Activated T-cell treated with anti-CD3 and anti-CD28 coated beads, Interleukin-2, amount 50 U/mL, for 4 hours (primary cell): ENCODE results near the gene TMEM271. TPM values are rescaled to one million over a fixed set of nuclear protein-coding genes. Genes with fewer than 3 reads are reported as not detected.

Experiments
- ATAC-seq, 2 donors: fragments of 200-7000 bp; cut with Tn5 transposase; one replicate each; pipeline ENCODE4 v1.10.0; 2021
- DNase-seq: peaks from one replicate; pipeline ENCODE4 v3.0.0-alpha.2; 2020
- H3K27me3 Mint-ChIP-seq: one replicate; pipeline ENCODE4 v1.8.0; 2021; ENCODE audit warnings: low read depth, mixed read lengths
- H3K36me3 Mint-ChIP-seq: one replicate; pipeline ENCODE4 v1.8.0; 2022; ENCODE audit warnings: mixed read lengths; ENCODE audit not compliant: insufficient read depth
- H3K4me1 Mint-ChIP-seq: one replicate; pipeline ENCODE4 v1.8.0; 2021; ENCODE audit warnings: low read depth, mixed read lengths
- H3K4me3 Mint-ChIP-seq: one replicate; pipeline ENCODE4 v1.8.0; 2021; ENCODE audit warnings: mild to moderate bottlenecking, moderate library complexity, mixed read lengths
- H3K9me3 Mint-ChIP-seq: one replicate; pipeline ENCODE4 v1.8.0; 2021; ENCODE audit warnings: mixed read lengths
- total RNA-seq, 3 donors: library from RNA; stranded (reverse); gene quantifications; one replicate each; pipeline ENCODE4 v1.2.1, GENCODE V29; 2021

The TMEM271 gene
- total RNA-seq, 3 donors from 2014 or later = not detected

DNA sequence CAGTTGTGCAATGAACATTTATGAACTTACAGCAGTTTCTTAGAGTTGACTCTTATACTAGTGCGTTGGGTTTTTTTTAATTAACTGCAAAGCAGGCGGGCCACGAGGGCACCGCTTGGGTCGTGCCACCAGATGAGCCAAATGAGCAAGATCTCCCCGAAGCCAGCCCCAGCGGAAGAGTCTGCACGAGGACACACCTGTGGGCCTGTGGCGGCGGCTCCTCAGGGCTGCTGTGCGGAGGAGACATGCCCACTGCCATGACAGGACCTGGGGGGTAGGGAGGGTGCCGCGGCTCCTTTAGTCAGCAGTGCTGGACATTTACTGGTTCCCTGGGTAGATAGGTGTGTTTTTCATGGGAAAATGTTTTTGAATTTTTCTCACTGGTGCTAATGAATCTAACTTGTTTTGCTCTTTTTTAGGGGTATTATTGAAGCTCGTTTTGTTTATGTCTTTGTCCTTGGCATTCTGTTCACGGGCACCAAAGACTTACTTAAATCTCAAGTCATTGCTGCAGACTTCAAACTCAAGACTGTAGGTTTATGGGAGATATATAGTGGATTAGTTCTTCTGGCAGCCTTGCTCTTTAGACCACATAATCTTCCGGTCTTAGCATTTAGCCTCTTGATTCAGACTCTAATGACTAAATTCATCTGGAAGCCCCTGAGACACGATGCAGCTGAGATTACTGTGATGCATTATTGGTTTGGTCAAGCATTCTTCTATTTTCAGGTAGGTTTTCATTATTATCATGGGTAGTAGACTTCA is 45.9 kb downstream of the TMEM271 start:
- Mint-ChIP-seq H3K4me3 (no peak overlapping the region), H3K36me3 (peaks cover 58% of the 10 kb centered on the region), H3K4me1 (no peaks in the 10 kb centered on the region), H3K27me3 (no peaks in the 10 kb centered on the region), H3K9me3 (no peaks in the 10 kb centered on the region)
- ATAC-seq (no peak), DNase-seq (no peak)

DNA sequence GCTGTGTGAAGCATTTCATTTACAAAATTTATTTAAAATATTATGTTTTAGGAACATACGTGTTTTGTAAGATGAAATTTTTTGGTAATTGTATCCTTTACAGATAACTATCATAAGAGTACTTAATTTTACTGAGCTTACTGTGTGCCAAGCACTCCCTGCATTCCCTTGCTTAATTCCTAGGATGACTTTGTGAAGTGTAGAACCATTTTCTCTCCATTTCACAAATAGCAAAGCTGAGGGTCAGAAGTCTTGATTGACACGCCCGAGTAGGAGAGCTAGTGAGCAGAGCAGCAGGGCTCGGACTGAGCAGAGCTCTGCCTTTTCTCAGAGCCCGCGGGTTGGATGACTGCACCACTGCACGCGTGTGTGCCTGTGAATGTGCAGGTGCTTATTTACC is 46.5 kb downstream of the TMEM271 start:
- H3K4me1 Mint-ChIP-seq = no peaks in the 10 kb centered on the region
- H3K4me3 Mint-ChIP-seq = no peak overlapping the region
- H3K9me3 Mint-ChIP-seq = no peaks in the 10 kb centered on the region
- H3K36me3 Mint-ChIP-seq = peaks cover 58% of the 10 kb centered on the region
- ATAC-seq (no peak), DNase-seq (no peak)
- no peaks in the 10 kb centered on the region for H3K27me3 Mint-ChIP-seq

DNA sequence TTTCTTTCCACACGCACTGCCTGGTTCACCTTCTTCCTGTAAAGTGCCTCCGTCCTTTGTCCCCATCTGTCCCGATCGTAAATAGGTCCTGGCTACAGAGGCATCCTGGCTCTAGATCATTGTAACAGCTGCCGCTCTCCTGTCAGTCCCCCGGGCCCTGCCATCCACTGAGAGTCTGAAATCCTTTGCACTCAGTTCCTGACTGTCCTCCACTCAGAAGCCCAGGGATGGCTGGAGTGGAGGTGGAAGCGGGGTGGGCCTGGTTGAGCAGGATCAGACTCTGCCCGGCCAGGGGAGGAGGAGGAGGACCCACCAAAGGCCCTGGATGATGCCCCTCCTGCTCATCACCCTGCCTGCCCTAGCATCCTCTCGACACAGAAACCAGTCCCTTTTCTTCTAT is 47.3 kb downstream of the TMEM271 start:
- H3K27me3 Mint-ChIP-seq = no peaks in the 10 kb centered on the region
- H3K9me3 Mint-ChIP-seq = no peaks in the 10 kb centered on the region
- DNase-seq (no peak), ATAC-seq (no peak)
- H3K4me3 Mint-ChIP-seq = no peak overlapping the region
- no peaks in the 10 kb centered on the region for H3K4me1 Mint-ChIP-seq
- peaks cover 62% of the 10 kb centered on the region for H3K36me3 Mint-ChIP-seq

DNA sequence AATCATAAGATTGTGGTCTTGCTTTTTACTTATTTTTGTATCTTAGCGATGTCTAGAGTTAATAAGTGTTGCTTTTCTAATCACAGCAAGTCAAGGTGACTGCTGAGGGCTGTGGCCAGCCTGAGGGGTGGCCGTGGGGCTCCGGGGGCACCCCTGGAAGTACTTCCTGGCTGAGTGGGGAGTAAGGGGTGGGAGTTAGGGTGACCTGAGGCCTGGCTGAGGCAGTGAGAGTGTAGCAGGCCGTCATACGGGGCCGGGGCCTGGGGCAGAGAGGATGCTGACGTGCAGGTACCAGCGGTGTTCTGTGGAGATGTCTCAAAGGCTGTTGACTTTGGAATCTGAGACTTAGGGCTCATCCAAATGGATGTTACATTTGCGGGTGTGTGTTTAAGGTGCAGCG is 47.8 kb downstream of the TMEM271 start:
- no peaks in the 10 kb centered on the region for H3K4me1 Mint-ChIP-seq
- DNase-seq (no peak), ATAC-seq (no peak)
- H3K4me3 Mint-ChIP-seq = no peak overlapping the region
- peaks cover 65% of the 10 kb centered on the region for H3K36me3 Mint-ChIP-seq
- no peaks in the 10 kb centered on the region for H3K9me3 Mint-ChIP-seq
- H3K27me3 Mint-ChIP-seq = no peaks in the 10 kb centered on the region

DNA sequence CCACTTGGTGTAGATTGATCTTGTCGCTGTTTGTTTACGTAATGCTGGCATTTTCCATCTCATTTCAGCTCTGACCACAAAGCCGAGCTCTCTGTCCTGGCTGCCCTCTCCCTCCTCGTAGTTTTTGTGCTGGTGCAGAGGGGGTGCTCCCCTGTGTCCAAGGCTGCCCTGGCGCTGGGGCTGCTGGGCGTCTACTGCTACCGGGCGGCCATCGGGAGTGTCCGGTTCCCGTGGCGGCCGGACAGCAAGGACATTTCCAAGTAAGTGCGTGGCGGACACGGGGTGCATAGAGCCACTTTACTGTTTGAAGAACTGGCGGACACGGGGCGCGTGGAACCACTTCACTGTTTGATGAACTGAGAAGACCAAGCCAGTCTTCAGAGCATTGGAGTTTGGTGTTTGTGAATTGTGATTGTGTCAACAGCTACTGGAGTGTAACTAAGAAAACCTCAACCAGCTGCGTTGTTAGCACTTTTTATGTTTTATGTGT is 49.1 kb downstream of the TMEM271 start:
- DNase-seq = no peak
- no peaks in the 10 kb centered on the region for H3K4me1 Mint-ChIP-seq
- no peak for ATAC-seq
- H3K27me3 Mint-ChIP-seq = no peaks in the 10 kb centered on the region
- H3K9me3 Mint-ChIP-seq = no peaks in the 10 kb centered on the region
- peaks cover 67% of the 10 kb centered on the region for H3K36me3 Mint-ChIP-seq
- no peak overlapping the region for H3K4me3 Mint-ChIP-seq

DNA sequence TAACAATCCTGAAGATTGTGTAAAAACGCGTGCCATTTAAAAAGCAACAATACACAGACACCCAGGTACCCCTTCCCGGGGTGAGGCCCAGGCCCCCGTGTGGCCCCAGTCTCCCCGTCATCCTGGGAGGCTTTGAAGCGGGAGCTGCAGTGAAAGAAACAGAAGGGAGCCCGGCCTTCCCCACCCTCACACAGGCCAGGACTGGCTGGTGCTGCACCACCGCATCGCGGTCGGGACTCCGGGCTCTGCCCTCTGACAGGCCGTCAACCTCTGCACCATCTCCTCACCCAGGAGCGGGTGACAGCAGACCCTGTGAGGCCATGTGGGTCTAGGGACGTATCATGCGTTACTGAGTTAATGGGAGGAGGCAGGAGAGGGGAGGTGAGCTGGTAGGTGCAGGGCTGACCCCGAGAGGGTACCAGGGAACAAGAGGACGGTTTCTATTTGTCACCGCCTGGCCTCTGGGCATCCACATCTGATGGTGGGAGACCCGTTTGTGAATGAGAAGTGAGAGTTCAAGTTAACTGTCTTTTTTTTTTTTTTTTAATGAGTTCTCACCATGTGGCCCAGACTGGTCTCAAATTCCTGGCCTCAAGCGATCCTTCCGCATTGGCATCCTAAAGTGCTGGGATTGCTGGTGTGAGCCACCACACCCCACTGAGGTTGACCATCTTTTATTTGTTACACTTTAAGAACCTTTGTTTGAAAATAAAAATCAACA is 49.7 kb downstream of the TMEM271 start:
- no peak for DNase-seq
- ATAC-seq = no peak
- no peaks in the 10 kb centered on the region for H3K4me1 Mint-ChIP-seq
- H3K27me3 Mint-ChIP-seq = no peaks in the 10 kb centered on the region
- H3K36me3 Mint-ChIP-seq = peaks cover 69% of the 10 kb centered on the region
- H3K4me3 Mint-ChIP-seq = no peak overlapping the region
- no peaks in the 10 kb centered on the region for H3K9me3 Mint-ChIP-seq

DNA sequence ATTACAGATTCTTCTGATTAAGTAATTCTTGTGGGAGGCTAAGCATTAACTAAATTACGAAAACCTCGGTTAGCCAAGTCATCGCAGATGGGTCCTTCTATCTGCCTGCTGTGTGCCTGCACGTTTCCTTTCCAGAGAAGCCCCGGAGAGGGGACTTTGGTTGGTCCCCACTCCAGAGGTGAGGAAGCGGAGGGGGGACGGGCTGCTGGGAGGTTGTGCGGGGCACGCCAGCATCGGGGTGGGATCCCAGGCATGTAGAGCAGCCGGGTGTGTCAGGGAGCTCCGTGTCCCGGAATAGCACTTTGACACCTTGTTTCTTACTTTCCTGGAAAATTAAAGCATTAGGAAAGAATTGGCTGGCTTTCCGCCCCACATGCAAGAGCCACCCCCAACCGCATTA is 50.4 kb downstream of the TMEM271 start:
- ATAC-seq (no peak), DNase-seq (no peak)
- Mint-ChIP-seq H3K9me3 (no peaks in the 10 kb centered on the region), H3K36me3 (peaks cover 68% of the 10 kb centered on the region), H3K4me3 (no peak overlapping the region), H3K4me1 (no peaks in the 10 kb centered on the region), H3K27me3 (no peaks in the 10 kb centered on the region)

DNA sequence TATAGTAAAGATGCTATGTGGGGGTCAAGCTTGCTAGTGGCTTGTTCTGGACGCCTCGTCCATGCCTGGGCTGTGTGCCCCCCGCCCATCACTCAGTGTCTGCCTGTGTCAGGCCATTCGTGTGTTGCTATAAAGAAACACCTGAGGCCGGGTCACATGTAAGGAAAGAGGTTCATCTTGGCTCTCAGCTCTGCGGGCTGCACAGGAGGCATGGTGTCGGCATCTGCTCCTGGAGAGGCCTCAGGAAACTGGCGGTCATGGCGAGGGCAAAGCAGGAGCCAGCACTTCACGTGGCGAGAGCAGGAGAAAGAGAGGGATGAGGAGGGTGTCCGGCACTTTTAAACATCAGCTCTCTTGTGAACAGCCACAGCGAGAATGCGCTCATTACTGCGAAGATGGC is 51.9 kb downstream of the TMEM271 start:
- Mint-ChIP-seq H3K4me3 (no peak overlapping the region), H3K27me3 (no peaks in the 10 kb centered on the region), H3K9me3 (no peaks in the 10 kb centered on the region), H3K4me1 (no peaks in the 10 kb centered on the region), H3K36me3 (peaks cover 62% of the 10 kb centered on the region)
- DNase-seq = no peak
- ATAC-seq = no peak

Other genes with a start within 250 kb of the TMEM271 start
- 10 to 100 TPM; 16.8 to 21.7 (median 19.4) TPM for gene ZNF141, start 238.5 kb downstream of the TMEM271 start, total RNA-seq
- gene ZNF721, start 77.1 kb downstream of the TMEM271 start, total RNA-seq = 10 to 100 TPM; 21.5 to 27.8 (median 21.6) TPM
- 10 to 100 TPM; 37.9 to 41.8 (median 39.8) TPM for gene PIGG, start 77.1 kb downstream of the TMEM271 start, total RNA-seq
- gene PDE6B, start 49.3 kb upstream of the TMEM271 start, total RNA-seq = 10 to 100 TPM in 2 of 3 donors, 1 to 10 TPM in 1; 8.3 to 10.5 (median 10.3) TPM
- 100 to 1,000 TPM; 227 to 249 (median 244) TPM for gene ATP5ME, start 98.0 kb upstream of the TMEM271 start, total RNA-seq
- gene MYL5, start 98.2 kb upstream of the TMEM271 start, total RNA-seq = 10 to 100 TPM; 13.7 to 16.0 (median 15.1) TPM
- gene SLC49A3, start 112.9 kb upstream of the TMEM271 start, total RNA-seq = under 1 TPM; 0.48 to 0.79 (median 0.53) TPM
- gene PCGF3, start 129.5 kb upstream of the TMEM271 start, total RNA-seq = 10 to 100 TPM; 20.7 to 27.8 (median 23.0) TPM
- gene CPLX1, start 249.8 kb upstream of the TMEM271 start, total RNA-seq = 1 to 10 TPM in 1 of 3 donors, under 1 TPM in 2; 0.50 to 1.0 (median 0.58) TPM